HUES64 (cell line): ENCODE results near the gene SETD1B.

Source experiments
- H3K27ac ChIP-seq: 2 replicates; pipeline ENCODE4 v1.7.0; 2013; ENCODE audit warnings: low read depth, low read length, inconsistent platforms
- H3K27me3 ChIP-seq: 2 replicates; pipeline ENCODE4 v1.6.1; 2013; ENCODE audit warnings: mild to moderate bottlenecking, low read length; ENCODE audit not compliant: insufficient read depth
- H3K36me3 ChIP-seq: 2 replicates; pipeline ENCODE4 v1.6.1; 2013; ENCODE audit warnings: mild to moderate bottlenecking, low read length; ENCODE audit not compliant: insufficient read depth
- H3K4me1 ChIP-seq: 2 replicates; pipeline ENCODE4 v1.6.1; 2013; ENCODE audit warnings: mild to moderate bottlenecking, low read length, moderate library complexity; ENCODE audit not compliant: insufficient read depth
- H3K4me3 ChIP-seq: 2 replicates; pipeline ENCODE4 v1.5.1; 2013; ENCODE audit warnings: mild to moderate bottlenecking, low read length, moderate library complexity
- H3K9ac ChIP-seq: 2 replicates; pipeline ENCODE4 v1.6.1; 2013; ENCODE audit warnings: mild to moderate bottlenecking, low read depth, low read length
- H3K9me3 ChIP-seq: 2 replicates; pipeline ENCODE4 v1.6.1; 2013; ENCODE audit warnings: low read depth, low read length; ENCODE audit not compliant: insufficient read depth
- WGBS: fragments of 150-250, 120-280 bp; methylation state at CpG from one replicate; pipeline ENCODE4 v1.1.7; 2013; ENCODE audit warnings: missing lambda C conversion rate; 5-methylcytosine and 5-hydroxymethylcytosine counted together

SETD1B gene

GRCh38 chr12:121805171-121806008 lies 1.6 kb downstream of the SETD1B start:
- peaks cover 28% of the 10 kb centered on the region for H3K36me3 ChIP-seq
- no peak overlapping the region; the same call in 1 of the 2 replicates for H3K27ac ChIP-seq
- peak overlapping the region; percentile 57 for H3K9ac ChIP-seq
- H3K4me3 ChIP-seq = peak overlapping the region; percentile 78
- peaks cover 17% of the 10 kb centered on the region for H3K4me1 ChIP-seq
- no peaks in the 10 kb centered on the region for H3K9me3 ChIP-seq
- H3K27me3 ChIP-seq = no peaks in the 10 kb centered on the region
- 5% methylated on average over 35 of the region's 45 CpGs for WGBS

- H3K27me3 ChIP-seq = no peaks in the 10 kb centered on the region
- no peak overlapping the region for H3K9ac ChIP-seq
- peak overlapping the region; percentile 78 for H3K4me3 ChIP-seq
- H3K27ac ChIP-seq = no peak overlapping the region
- peaks cover 34% of the 10 kb centered on the region for H3K36me3 ChIP-seq
- 23% methylated on average over 14 of the region's 16 CpGs for WGBS
- no peaks in the 10 kb centered on the region for H3K9me3 ChIP-seq
- H3K4me1 ChIP-seq = peaks cover 22% of the 10 kb centered on the region
These were observed 2.3 kb downstream of the SETD1B start for GRCh38 chr12:121806009-121806545.

GRCh38 chr12:121806546-121807423 lies 3.0 kb downstream of the SETD1B start:
- no peaks in the 10 kb centered on the region for H3K27me3 ChIP-seq
- peaks cover 23% of the 10 kb centered on the region for H3K4me1 ChIP-seq
- H3K9ac ChIP-seq = no peak overlapping the region
- no peaks in the 10 kb centered on the region for H3K9me3 ChIP-seq
- peak overlapping the region; percentile 78 for H3K4me3 ChIP-seq
- peaks cover 35% of the 10 kb centered on the region for H3K36me3 ChIP-seq
- no peak overlapping the region for H3K27ac ChIP-seq
- WGBS = 56% methylated on average over 21 of the region's 21 CpGs

GRCh38 chr12:121807642-121808347 lies 4.0 kb downstream of the SETD1B start:
- Histone ChIP-seq H3K4me3 (no peak overlapping the region), H3K9ac (no peak overlapping the region), H3K9me3 (no peaks in the 10 kb centered on the region), H3K4me1 (peaks cover 23% of the 10 kb centered on the region), H3K27ac (no peak overlapping the region), H3K27me3 (no peaks in the 10 kb centered on the region), H3K36me3 (peaks cover 35% of the 10 kb centered on the region)
- 86% methylated on average over 14 of the region's 14 CpGs for WGBS

- no peak overlapping the region for H3K9ac ChIP-seq
- no peaks in the 10 kb centered on the region for H3K27me3 ChIP-seq
- peaks cover 23% of the 10 kb centered on the region for H3K4me1 ChIP-seq
- no peak overlapping the region for H3K27ac ChIP-seq
- peaks cover 39% of the 10 kb centered on the region for H3K36me3 ChIP-seq
- H3K4me3 ChIP-seq = no peak overlapping the region
- H3K9me3 ChIP-seq = no peaks in the 10 kb centered on the region
- WGBS = 94% methylated on average over 8 of the region's 8 CpGs
These were observed 4.8 kb downstream of the SETD1B start for GRCh38 chr12:121808623-121809022.

- no peak overlapping the region for H3K4me3 ChIP-seq
- peaks cover 43% of the 10 kb centered on the region for H3K36me3 ChIP-seq
- no peak overlapping the region for H3K9ac ChIP-seq
- 93% methylated on average over 27 of the region's 27 CpGs for WGBS
- H3K27ac ChIP-seq = no peak overlapping the region
- peaks cover 23% of the 10 kb centered on the region for H3K4me1 ChIP-seq
- no peaks in the 10 kb centered on the region for H3K27me3 ChIP-seq
- no peaks in the 10 kb centered on the region for H3K9me3 ChIP-seq
These were observed 5.9 kb downstream of the SETD1B start for GRCh38 chr12:121809712-121810116.

- Histone ChIP-seq H3K36me3 (peaks cover 49% of the 10 kb centered on the region), H3K9ac (no peak overlapping the region), H3K9me3 (no peaks in the 10 kb centered on the region), H3K4me1 (peaks cover 23% of the 10 kb centered on the region), H3K4me3 (no peak overlapping the region), H3K27me3 (no peaks in the 10 kb centered on the region), H3K27ac (no peak overlapping the region)
- 89% methylated on average over 33 of the region's 33 CpGs for WGBS
These were observed 6.5 kb downstream of the SETD1B start for GRCh38 chr12:121810234-121810817.

GRCh38 chr12:121810833-121811433 lies 7.1 kb downstream of the SETD1B start:
- WGBS = 74% methylated on average over 6 of the region's 6 CpGs
- H3K9ac ChIP-seq = no peak overlapping the region
- peak overlapping the region; percentile 77 for H3K4me3 ChIP-seq
- H3K9me3 ChIP-seq = no peaks in the 10 kb centered on the region
- H3K36me3 ChIP-seq = peaks cover 52% of the 10 kb centered on the region
- H3K4me1 ChIP-seq = peaks cover 20% of the 10 kb centered on the region
- peak overlapping the region; percentile 46 for H3K27ac ChIP-seq
- H3K27me3 ChIP-seq = no peaks in the 10 kb centered on the region

GRCh38 chr12:121811434-121812319 lies 7.9 kb downstream of the SETD1B start:
- H3K9me3 ChIP-seq = no peaks in the 10 kb centered on the region
- no peaks in the 10 kb centered on the region for H3K27me3 ChIP-seq
- 3% methylated on average over 46 of the region's 46 CpGs for WGBS
- peaks cover 15% of the 10 kb centered on the region for H3K4me1 ChIP-seq
- H3K9ac ChIP-seq = peak overlapping the region; percentile 72
- peaks cover 58% of the 10 kb centered on the region for H3K36me3 ChIP-seq
- peak overlapping the region; percentile 77 for H3K4me3 ChIP-seq
- H3K27ac ChIP-seq = peak overlapping the region; percentile 85
